H1 (cell line): ENCODE results near the gene PDE6D. TPM values are rescaled to one million over a fixed set of nuclear protein-coding genes. Genes with fewer than 3 reads are reported as not detected.

ENCODE experiments used
- CTCF ChIA-PET: fragments of 300-600 bp; sonication (Branson Sonifier 250); formaldehyde crosslinking; loops from one replicate; lab custom pipeline; 2021; ENCODE audit not compliant: partially characterized antibody; lab: Charles Lee
- POLR2A ChIA-PET: fragments of 300-600 bp; sonication (Branson Sonifier 250); formaldehyde crosslinking; loops from one replicate; lab custom pipeline; 2021; ENCODE audit warnings: inconsistent platforms; ENCODE audit not compliant: partially characterized antibody; lab: Charles Lee
- DNase-seq, 2 experiments: peaks; one replicate each; pipeline versions ENCODE4 v3.0.0 to v3.0.0-alpha.2; 2010 to 2022; ENCODE audit warnings: low spot score in 2 of 2, low read depth in 1 of 2, mixed read lengths in 1 of 2
- FAIRE-seq: peaks from 2 replicates; lab custom pipeline; 2011; peaks lifted over from hg19 to GRCh38; lab: Jason Lieb, UNC
- H2AFZ ChIP-seq: 2 replicates; pipeline ENCODE4 v1.8.1; 2012; ENCODE audit warnings: low read length, inconsistent platforms
- H2AK5ac ChIP-seq: 2 replicates; pipeline ENCODE4 v1.6.1; 2013; ENCODE audit warnings: low read depth, low read length
- H2BK120ac ChIP-seq: replicated peaks from 2 replicates; pipeline ENCODE3; 2013; ENCODE audit warnings: low read depth, low read length, inconsistent platforms
- H2BK12ac ChIP-seq: 2 replicates; pipeline ENCODE4 v1.6.1; 2013; ENCODE audit warnings: low read depth, low read length
- H2BK15ac ChIP-seq: 2 replicates; pipeline ENCODE4 v1.6.1; 2013; ENCODE audit warnings: low read length
- H2BK20ac ChIP-seq: 2 replicates; pipeline ENCODE4 v1.6.1; 2013; ENCODE audit warnings: low read length
- H2BK5ac ChIP-seq: 2 replicates; pipeline ENCODE4 v1.6.1; 2013; ENCODE audit warnings: low read depth, low read length
- H3K14ac ChIP-seq: 2 replicates; pipeline ENCODE4 v1.6.1; 2013; ENCODE audit warnings: inconsistent platforms; ENCODE audit not compliant: insufficient read length
- H3K18ac ChIP-seq: 2 replicates; pipeline ENCODE4 v1.6.1; 2013; ENCODE audit warnings: low read length; ENCODE audit errors: extremely low read depth
- H3K23ac ChIP-seq: 2 replicates; pipeline ENCODE4 v1.6.1; 2013; ENCODE audit warnings: inconsistent platforms; ENCODE audit not compliant: insufficient read length
- H3K23me2 ChIP-seq: 2 replicates; pipeline ENCODE4 v1.6.1; 2013; ENCODE audit warnings: low read depth, low read length
- H3K27ac ChIP-seq: 2 replicates; pipeline ENCODE4 v1.6.1; 2011; ENCODE audit warnings: low read depth, low read length, inconsistent platforms
- H3K27me3 ChIP-seq, 4 experiments: replicated peaks in 1 of 4; 1 replicate in 1 of 4; 2 replicates in 3 of 4; pipeline versions ENCODE4 v1.6.1 to v1.8.1; 2011 to 2013; ENCODE audit warnings: low read length in 3 of 4, mild to moderate bottlenecking in 3 of 4, inconsistent platforms in 2 of 4, mixed read lengths in 2 of 4, moderate library complexity in 1 of 4; ENCODE audit not compliant: control insufficient read depth in 3 of 4, insufficient read depth in 3 of 4; ENCODE audit errors: extremely low read depth in 1 of 4
- H3K36me3 ChIP-seq, 4 experiments: 2 replicates each; pipeline versions ENCODE4 v1.6.1 to v1.8.1; 2011 to 2013; ENCODE audit warnings: mild to moderate bottlenecking in 4 of 4, low read length in 3 of 4, moderate library complexity in 2 of 4, control low read depth in 1 of 4, inconsistent platforms in 1 of 4; ENCODE audit not compliant: insufficient read depth in 4 of 4, control insufficient read depth in 2 of 4
- H3K4ac ChIP-seq: replicated peaks from 2 replicates; pipeline ENCODE3; 2013; ENCODE audit warnings: low read length, low read depth, mixed read lengths, inconsistent platforms; ENCODE audit not compliant: insufficient read length
- H3K4me1 ChIP-seq, 4 experiments: replicated peaks in 1 of 4; 1 replicate in 1 of 4; 2 replicates in 3 of 4; pipeline versions ENCODE4 v1.6.1 to v1.8.1; 2011 to 2013; ENCODE audit warnings: low read length in 3 of 4, inconsistent platforms in 2 of 4, mixed read lengths in 1 of 4; ENCODE audit not compliant: insufficient read depth in 4 of 4, control insufficient read depth in 3 of 4
- H3K4me2 ChIP-seq, 2 experiments: 2 replicates each; pipeline versions ENCODE4 v1.6.1 to v1.8.1; 2011 to 2013; ENCODE audit warnings: low read depth in 2 of 2, low read length in 2 of 2, control low read depth in 1 of 2, inconsistent platforms in 1 of 2, mild to moderate bottlenecking in 1 of 2; ENCODE audit not compliant: insufficient read depth in 1 of 2
- H3K4me3 ChIP-seq, 4 experiments: fragments of 200-600, 300-600 bp in 1 of 4; sonication (generic), shearing (Covaris generic), sonication (Bioruptor Twin) in 1 of 4; 2 replicates each; pipeline versions ENCODE4 v1.5.1 to v1.8.1; 2011 to 2016; ENCODE audit warnings: low read length in 4 of 4, low read depth in 3 of 4, control low read depth in 2 of 4, inconsistent platforms in 2 of 4, mild to moderate bottlenecking in 2 of 4, mixed read lengths in 1 of 4, moderate library complexity in 1 of 4; ENCODE audit not compliant: insufficient read depth in 2 of 4; ENCODE audit errors: extremely low read depth in 1 of 4
- H3K56ac ChIP-seq: replicated peaks from 2 replicates; pipeline ENCODE3; 2013; ENCODE audit warnings: low read depth, mild to moderate bottlenecking, mixed read lengths, low read length, inconsistent platforms; ENCODE audit not compliant: insufficient read length
- H3K79me1 ChIP-seq: 2 replicates; pipeline ENCODE4 v1.6.1; 2013; ENCODE audit warnings: low read depth, low read length, control low read depth
- H3K79me2 ChIP-seq, 2 experiments: 2 replicates each; pipeline versions ENCODE4 v1.6.1 to v1.8.1; 2012 to 2013; ENCODE audit warnings: low read length in 2 of 2, mild to moderate bottlenecking in 2 of 2, inconsistent platforms in 1 of 2; ENCODE audit not compliant: insufficient read depth in 2 of 2, control insufficient read depth in 1 of 2
- H3K9ac ChIP-seq, 4 experiments: replicated peaks in 1 of 4; 1 replicate in 1 of 4; 2 replicates in 3 of 4; pipeline versions ENCODE4 v1.6.1 to v1.8.1; 2011 to 2013; ENCODE audit warnings: low read depth in 3 of 4, low read length in 3 of 4, control low read depth in 2 of 4, mild to moderate bottlenecking in 2 of 4, moderate library complexity in 2 of 4, inconsistent platforms in 1 of 4; ENCODE audit errors: extremely low read depth in 1 of 4
- H3K9me3 ChIP-seq, 2 experiments: 2 replicates each; pipeline versions ENCODE4 v1.6.1 to v1.8.1; 2012 to 2013; ENCODE audit warnings: mild to moderate bottlenecking in 2 of 2, moderate library complexity in 2 of 2, control low read depth in 1 of 2, inconsistent platforms in 1 of 2, low read depth in 1 of 2, low read length in 1 of 2, mixed read lengths in 1 of 2; ENCODE audit not compliant: insufficient read depth in 2 of 2
- H4K20me1 ChIP-seq, 2 experiments: replicated peaks in 1 of 2; 2 replicates each; pipeline versions ENCODE3 to v1.8.1; 2011 to 2013; ENCODE audit warnings: inconsistent platforms in 2 of 2, low read length in 2 of 2, mild to moderate bottlenecking in 1 of 2; ENCODE audit not compliant: insufficient read depth in 2 of 2, control insufficient read depth in 1 of 2
- H4K5ac ChIP-seq: 2 replicates; pipeline ENCODE4 v1.6.1; 2013; ENCODE audit warnings: low read length, low read depth, mixed read lengths, inconsistent platforms; ENCODE audit not compliant: insufficient read length
- H4K8ac ChIP-seq: 2 replicates; pipeline ENCODE4 v1.8.0; 2013; ENCODE audit warnings: mild to moderate bottlenecking, moderate library complexity, low read length, inconsistent platforms; ENCODE audit not compliant: insufficient read depth; ENCODE audit errors: extremely low read depth
- H4K91ac ChIP-seq: replicated peaks from 2 replicates; pipeline ENCODE3; 2013; ENCODE audit warnings: low read length, mixed read lengths, inconsistent platforms; ENCODE audit not compliant: insufficient read length
- BACH1 ChIP-seq: IDR thresholded peaks from 2 replicates; pipeline ENCODE4 v1.6.1; 2012; ENCODE audit warnings: low read length, improper control_type of control experiment
- CBX8 ChIP-seq: fragments of 300-800, 300-1000 bp; sonication (generic); IDR thresholded peaks from 2 replicates; pipeline ENCODE4 v1.7.1; 2016; ENCODE audit warnings: low read depth, low read length, borderline replicate concordance
- JUND ChIP-seq: IDR thresholded peaks from 2 replicates; pipeline ENCODE4 v1.6.1; 2011; ENCODE audit warnings: mild to moderate bottlenecking, improper control_type of control experiment, low read length
- KDM4A ChIP-seq: IDR thresholded peaks from one replicate; pipeline ENCODE4 v1.7.1; 2012; ENCODE audit warnings: low read depth, mild to moderate bottlenecking, moderate library complexity, low read length, inconsistent platforms; ENCODE audit not compliant: severe bottlenecking
- NANOG ChIP-seq: IDR thresholded peaks from 2 replicates; pipeline ENCODE4 v1.6.1; 2011; ENCODE audit warnings: low read length, low read depth, mild to moderate bottlenecking, inconsistent platforms; ENCODE audit not compliant: insufficient read depth, poor library complexity, severe bottlenecking
- SAP30 ChIP-seq: fragments of 300-600 bp; sonication (generic); IDR thresholded peaks from 2 replicates; pipeline ENCODE4 v1.7.1; 2012; ENCODE audit warnings: low read length, moderate library complexity, mild to moderate bottlenecking, inconsistent platforms; ENCODE audit not compliant: insufficient read depth, insufficient replicate concordance
- SIN3A ChIP-seq, 2 experiments: IDR thresholded peaks in 1 of 2; conservative IDR thresholded peaks in 1 of 2; 2 replicates each; pipeline ENCODE4 v1.6.1; 2011 to 2012; ENCODE audit warnings: low read length in 2 of 2, improper control_type of control experiment in 1 of 2, low read depth in 1 of 2, mild to moderate bottlenecking in 1 of 2
- TAF1 ChIP-seq: IDR thresholded peaks from 2 replicates; pipeline ENCODE4 v1.6.1; 2011; ENCODE audit warnings: mild to moderate bottlenecking, low read depth, low read length
- WGBS, 2 experiments: shearing (Covaris generic) in 1 of 2; methylation state at CpG; one replicate each; pipeline versions ENCODE4 v1.1.6 to v1.1.7; 2013 to 2015; ENCODE audit warnings: low lambda C conversion rate in 2 of 2, mixed read lengths in 2 of 2, inconsistent platforms in 1 of 2, low coverage in 1 of 2, missing lambda C conversion rate in 1 of 2; ENCODE audit not compliant: insufficient replicate concordance in 2 of 2, insufficient coverage in 1 of 2, insufficient read length in 1 of 2; ENCODE audit errors: extremely low coverage in 1 of 2, missing lambda C conversion rate in 1 of 2; 5-methylcytosine and 5-hydroxymethylcytosine counted together
- polyA plus RNA-seq, 7 experiments: library from polyadenylated mRNA; depleted of rRNA in 3 of 7; stranded (reverse) in 5 of 7; unstranded in 2 of 7; fragments of >200 nt in 5 of 7; fragments of 200-250 nt in 2 of 7; gene quantifications; 1 replicate in 5 of 7; 2 replicates in 1 of 7; 4 replicates in 1 of 7; pipeline versions ENCODE4 v1.2.1 to v1.2.3, GENCODE V29; 2011 to 2013; ENCODE audit warnings: missing spikeins in 2 of 7, mixed read lengths in 2 of 7
- total RNA-seq: library from RNA; stranded (reverse); fragmentation: NEBNext Ultra II Directional; extraction: Animal tissue kit (Norgen Biotek cat#: 25700); gene quantifications from 2 replicates; pipeline ENCODE4 v1.2.1, GENCODE V29; 2021

The PDE6D gene
- total and polyA plus RNA-seq, 2 of the 8 experiments (the other 6 are each of a cell fraction or from before 2014, with no cell fraction given) = 33.7 to 63.9 TPM

DNA sequence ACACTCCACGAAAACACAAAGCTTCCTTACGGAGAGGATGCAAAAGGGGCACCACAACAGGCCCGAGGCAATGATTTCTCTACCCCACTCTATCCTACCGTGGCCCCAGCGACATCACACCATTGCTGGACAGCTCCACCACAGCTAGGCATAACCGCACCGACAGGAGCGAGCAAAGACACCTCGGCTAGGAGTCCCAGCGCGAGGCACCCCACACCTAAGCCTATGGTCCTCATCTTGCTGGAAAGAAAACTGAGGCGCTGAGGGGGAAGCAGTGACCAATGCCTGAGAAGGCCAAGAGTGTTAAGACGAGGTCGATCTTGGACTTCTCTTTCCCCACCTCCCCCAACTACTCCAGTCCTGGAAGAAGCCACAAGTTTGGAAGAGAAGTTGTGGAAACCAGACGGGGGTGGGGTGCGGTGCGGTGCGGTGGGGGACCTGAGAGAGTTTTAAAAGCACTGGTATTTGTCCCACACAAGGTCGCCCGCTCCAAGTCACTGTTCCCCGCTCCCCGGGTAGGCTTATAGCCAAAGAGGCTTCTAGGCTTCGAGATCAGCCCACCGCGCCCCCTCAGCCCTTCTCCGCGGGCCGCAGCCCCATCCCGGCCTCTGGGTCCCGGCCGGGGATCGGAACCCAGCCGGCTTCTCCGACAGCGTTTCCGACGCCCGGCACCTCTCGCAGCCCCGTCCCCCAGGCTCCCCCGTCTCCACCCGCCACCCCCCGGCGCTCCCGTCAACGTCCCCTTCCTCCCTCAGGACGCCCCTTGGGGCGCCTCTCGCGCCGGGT, 766 bp downstream of the PDE6D start:
- Histone ChIP-seq H3K23me2 (peaks cover 12% of the 10 kb centered on the region), H3K79me1 (peaks cover 5% of the 10 kb centered on the region; the same call in 1 of the 2 replicates), H4K8ac (peak overlapping the region; percentile 31; the same call in 1 of the 2 replicates), H3K9ac (peak overlapping the region in 2 of 4 experiments; percentile 34 to 64; a peak in 2 of 7 replicates), H3K27ac (no peak overlapping the region), H2BK15ac (no peak overlapping the region), H3K4me1 (peaks cover 0 to 7% (median 1%) of the 10 kb centered on the region in 4 experiments; a peak in 3 of 7 replicates), H3K4ac (no peak overlapping the region), H3K56ac (no peak overlapping the region), H3K14ac (no peak overlapping the region), H4K20me1 (peaks cover 3 to 10% of the 10 kb centered on the region in 2 experiments), H3K23ac (no peak overlapping the region), H3K36me3 (no peaks in the 10 kb centered on the region), H2BK12ac (no peak overlapping the region), H4K5ac (no peak overlapping the region), H2AFZ (no peak overlapping the region), H3K4me2 (peak overlapping the region; percentile 77 to 96), H2AK5ac (no peak overlapping the region), H3K18ac (no peak overlapping the region), H2BK20ac (no peak overlapping the region), H2BK120ac (no peak overlapping the region), H3K27me3 (no peaks in the 10 kb centered on the region), H2BK5ac (no peak overlapping the region), H3K79me2 (peaks cover 3 to 47% of the 10 kb centered on the region in 2 experiments; a peak in 1 of 4 replicates), H4K91ac (no peak overlapping the region), H3K9me3 (no peaks in the 10 kb centered on the region), H3K4me3 (peak overlapping the region; percentile 61 to 93 (median 86))
- POLR2A ChIA-PET = interaction anchor here (0.8 to 2.3 kb wide), 8 partner anchors 15 to 70 kb away, joined by 3 to 5 read pairs (median 4); no protein-coding TSS in a partner anchor
- TF ChIP-seq NANOG (no peak), BACH1 (0 out of 2 replicates have a peak, but pooled peaks have one; percentile 5), KDM4A (peak; percentile 1), SIN3A (conservative IDR thresholded peaks at IDR 0.05 in 1 of 2, IDR thresholded peaks at IDR 0.05 in 1 of 2; ENCODE audit: low read depth in 1 of 2, low read length in 2 of 2) (peak; percentile 93 to 95), CBX8 (no peak), SAP30 (peak; percentile 93), JUND (no peak), TAF1 (0 out of 2 replicates have a peak, but pooled peaks have one; percentile 16)
- FAIRE-seq (no peak), DNase-seq (peak in 1 of 2 experiments; percentile 58)
- CTCF ChIA-PET = interaction anchor here (1.1 to 1.7 kb wide), 3 partner anchors 26 to 167 kb away, joined by 3 to 7 read pairs (median 5); no protein-coding TSS in a partner anchor
- 22% methylated on average over 18 of the region's 51 CpGs; no CpG with 5 or more reads in 1 of the 2 experiments for WGBS, 2 experiments
